GM19238 (cell line): ENCODE results near the gene ZNF236.

Source experiments
- DNase-seq: peaks from one replicate; pipeline ENCODE4 v3.0.0; 2011; ENCODE audit warnings: low spot score; ENCODE audit not compliant: insufficient read length

The ZNF236 gene

DNA sequence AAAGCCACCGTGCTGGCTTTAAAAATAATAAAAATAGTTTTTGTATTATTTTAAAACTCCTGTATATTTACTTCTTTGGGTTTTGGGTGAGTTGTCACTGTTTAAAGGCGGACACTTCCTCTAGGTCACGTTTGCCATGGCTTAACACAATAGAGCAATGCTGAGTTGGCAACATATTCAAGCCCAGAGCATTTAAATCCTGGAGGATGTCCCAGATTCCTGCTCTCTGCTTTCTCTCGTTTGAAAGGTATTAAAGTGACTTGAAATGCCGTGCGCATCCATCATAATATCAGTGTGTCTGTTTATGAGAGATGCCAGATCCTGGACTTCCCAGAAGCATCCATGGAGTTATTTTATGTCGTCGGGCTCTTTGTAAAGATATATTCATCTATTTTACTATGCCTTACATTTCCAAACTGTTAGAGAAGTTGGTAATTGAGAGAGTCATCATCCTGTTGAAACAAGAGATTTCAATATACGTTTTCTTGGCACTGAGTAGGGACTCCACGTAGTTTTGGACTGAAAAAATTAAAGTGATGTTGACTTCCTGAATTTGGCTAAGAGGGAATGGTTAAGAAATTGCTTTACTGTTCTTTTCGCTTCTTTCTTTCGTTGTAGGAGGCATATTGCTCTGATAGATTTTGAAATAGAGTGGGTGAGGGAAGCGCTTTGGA lies 150.6 kb downstream of the ZNF236 start:
- DNase-seq, result no peak

DNA sequence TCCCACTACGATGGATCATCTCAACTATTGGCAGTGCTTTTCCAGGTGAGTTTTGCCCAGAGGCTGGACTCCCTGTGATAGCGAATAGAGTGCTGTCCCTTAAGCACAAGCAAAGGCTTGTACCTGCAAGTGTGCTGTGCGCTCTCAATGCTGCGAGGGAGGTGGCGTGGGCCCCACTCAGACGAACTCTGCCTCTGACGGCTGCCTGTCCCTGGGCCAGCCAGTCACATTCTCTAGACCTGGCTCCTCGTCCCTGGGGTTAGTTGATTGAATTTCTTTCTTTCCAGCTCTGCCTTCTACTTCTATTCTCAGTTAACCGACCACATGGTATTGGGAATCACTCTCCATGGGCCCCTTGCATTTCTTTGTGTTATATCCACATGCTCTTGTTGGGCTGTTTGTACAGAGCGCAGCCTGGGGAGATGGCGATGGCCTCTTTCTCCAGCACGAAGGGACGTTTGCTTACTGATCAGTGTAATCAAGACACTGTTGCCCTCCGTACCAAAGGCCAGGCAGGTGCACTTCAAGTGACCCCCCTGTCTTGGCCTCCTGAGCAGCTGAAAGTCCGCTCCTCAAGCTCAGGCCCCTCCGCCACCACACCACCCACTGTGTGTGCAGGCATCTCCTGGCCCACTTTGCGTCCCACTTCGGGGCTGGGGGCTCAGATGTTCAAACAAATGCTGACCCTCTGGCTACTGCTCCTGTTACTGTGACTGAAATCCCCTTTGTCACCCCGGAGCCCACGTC lies 151.3 kb downstream of the ZNF236 start:
- DNase-seq, result no peak

DNA sequence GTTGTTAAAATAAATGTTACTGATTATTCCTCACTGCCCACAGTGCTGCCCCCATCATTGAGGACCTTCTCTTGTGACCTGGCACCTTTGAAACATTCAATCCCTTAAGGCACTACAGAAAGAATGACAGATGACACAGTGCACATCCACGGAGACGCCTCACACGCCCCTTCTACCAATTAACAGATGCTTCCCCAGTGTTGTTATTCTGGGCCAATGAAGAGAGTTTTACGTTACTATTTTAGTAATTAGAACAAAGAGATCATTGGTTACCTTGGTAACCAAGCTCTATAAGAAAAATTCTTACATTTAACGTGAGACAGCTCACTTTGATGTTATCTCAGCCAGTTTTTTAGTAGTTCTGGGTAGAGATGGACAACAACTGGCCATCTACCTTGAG lies 152.0 kb downstream of the ZNF236 start:
- DNase-seq, result no peak

DNA sequence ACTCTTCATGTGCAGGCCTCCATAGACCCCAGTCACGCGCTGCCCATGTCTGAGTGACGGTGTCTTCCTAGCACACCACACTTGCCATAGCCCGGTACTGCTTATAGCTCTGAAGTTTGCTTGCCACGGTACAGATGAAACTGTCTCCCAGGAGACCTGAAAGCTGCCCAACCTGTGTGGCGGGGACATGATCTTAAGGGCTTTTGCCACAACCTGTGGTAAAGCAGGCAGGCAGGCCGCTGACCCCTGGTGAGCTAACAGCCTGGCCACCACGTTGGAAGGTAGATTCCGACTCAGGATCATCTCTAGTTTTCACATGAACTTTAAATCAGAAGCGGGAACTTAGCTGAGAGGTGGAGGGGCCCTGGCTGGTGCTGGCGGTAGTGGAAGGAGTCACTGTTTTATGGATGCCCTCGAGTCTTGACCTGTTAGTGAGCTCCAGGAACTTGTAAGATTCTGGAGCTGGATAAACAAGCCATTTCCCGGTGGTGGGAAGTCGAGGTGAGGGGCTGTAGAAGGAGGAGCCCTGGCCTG lies 153.3 kb downstream of the ZNF236 start:
- no peak for DNase-seq

DNA sequence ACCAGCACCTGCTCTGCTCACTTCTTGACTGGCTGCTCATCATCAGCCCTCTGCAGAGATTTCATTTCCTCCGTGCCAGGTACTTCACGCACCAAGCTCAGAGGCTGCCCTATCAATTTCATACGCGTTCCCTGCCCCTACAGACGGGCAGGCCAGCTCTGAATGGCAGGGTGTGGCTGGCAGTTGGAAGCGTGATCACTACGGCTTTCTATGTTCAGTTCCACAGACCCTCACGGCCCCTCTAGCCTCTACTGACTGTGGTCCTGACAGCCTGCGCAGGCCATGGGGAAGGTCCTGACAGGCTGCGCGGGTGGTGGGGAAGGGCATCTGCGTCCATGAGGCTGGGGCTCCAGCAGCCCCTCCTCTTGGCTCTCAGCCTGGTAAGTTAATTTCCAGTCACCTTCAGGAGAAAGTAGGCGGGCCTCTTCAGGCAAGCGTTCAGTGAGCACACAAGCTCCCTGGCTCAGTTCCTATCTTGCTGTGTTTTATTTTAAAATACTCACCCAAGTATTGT lies 154.8 kb downstream of the ZNF236 start:
- no peak for DNase-seq

DNA sequence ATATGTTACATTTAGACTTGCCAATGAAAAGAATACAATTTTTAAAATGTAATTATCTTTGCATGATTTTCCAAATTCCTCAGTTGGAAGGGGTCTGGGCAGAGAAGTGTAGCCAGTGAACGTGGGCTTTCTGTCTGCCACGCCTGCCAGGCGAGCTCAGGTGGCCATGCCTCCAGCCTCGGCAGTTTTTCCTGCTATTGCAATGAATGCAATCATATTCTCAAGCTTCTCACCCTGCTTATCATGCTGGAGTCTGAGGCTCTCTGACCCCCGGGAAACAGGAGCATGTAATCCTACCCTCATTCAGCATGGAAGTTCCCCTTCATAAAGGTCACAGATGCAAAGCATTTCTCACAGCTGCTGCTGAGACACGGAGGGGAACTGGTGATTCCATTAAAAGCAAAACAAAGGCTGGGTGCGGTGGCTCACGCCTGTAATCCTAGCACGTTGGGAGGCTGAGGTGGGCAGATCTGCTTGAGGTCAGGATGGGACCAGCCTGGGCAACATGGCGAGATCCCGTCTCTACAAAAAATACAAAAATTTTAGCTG lies 155.4 kb downstream of the ZNF236 start:
- DNase-seq, result no peak

DNA sequence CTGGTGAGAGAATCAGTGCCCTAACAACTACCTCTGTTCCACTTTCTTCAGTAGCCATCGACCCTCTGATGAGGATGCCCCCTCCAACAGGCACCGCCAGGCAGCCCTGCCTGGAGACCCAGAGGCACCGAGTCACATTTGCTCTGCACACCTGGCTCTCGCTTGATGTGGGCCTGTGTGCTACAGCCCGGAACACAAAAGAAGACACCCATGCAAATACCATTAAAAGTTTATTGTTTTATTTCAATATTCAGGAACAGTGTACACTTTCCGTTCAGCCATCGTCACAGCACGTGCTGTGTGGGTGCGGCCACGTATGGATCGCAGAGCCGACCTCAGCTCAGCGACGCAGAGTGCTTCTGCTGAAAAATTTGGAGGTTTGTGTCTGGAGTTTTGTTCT lies 156.3 kb downstream of the ZNF236 start:
- no peak for DNase-seq

DNA sequence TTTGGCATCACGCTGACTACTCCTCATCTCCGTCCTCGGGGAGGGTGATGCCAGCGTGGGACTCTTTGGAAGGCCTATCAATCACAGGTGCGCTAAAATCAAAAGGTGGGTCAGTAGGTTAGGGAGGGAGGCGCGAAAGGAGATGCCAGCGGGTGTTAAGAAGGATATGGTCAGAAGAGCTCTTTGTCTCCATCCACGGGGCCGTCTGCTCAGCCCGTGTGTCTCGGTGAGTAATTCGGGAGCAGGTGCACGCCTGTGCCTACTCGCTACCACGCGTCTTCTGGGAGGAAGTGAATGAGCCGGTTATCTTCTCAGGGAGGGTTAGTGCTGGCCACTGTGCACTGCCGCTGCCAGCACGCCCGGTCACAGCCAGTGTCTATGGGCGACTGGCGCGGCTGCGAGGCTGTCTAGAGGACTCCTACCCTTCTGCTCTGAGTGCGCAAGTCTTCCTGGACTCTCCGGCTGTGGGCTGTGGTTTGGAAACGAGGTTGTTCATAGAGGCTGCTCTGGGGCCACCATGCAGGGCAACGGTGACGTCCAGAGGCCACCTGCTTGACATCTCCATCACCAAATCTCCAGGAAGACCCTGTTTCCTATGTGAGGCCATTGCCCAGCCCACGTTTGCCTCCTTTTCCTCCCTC lies 156.9 kb downstream of the ZNF236 start:
- no peak for DNase-seq

DNA sequence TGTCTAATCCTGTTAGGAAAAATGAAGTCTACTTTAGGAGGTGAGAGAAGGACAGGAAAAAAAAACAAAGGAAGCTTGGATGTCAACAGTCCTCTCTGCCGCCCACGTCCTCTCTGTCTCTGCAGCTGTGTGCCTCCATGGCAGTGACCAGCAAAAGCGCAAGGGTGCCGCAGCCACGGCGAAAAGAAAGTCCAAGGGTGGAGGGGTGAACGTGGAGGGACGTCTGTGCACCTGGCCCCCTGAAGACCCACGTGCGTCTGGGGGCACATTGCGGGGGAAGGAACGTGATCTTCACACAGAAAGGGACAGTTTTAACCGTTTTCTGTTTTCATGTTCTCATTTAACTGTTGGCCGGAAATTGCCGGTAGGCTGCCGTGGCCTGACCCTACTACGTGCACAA lies 157.5 kb downstream of the ZNF236 start:
- DNase-seq, result no peak

DNA sequence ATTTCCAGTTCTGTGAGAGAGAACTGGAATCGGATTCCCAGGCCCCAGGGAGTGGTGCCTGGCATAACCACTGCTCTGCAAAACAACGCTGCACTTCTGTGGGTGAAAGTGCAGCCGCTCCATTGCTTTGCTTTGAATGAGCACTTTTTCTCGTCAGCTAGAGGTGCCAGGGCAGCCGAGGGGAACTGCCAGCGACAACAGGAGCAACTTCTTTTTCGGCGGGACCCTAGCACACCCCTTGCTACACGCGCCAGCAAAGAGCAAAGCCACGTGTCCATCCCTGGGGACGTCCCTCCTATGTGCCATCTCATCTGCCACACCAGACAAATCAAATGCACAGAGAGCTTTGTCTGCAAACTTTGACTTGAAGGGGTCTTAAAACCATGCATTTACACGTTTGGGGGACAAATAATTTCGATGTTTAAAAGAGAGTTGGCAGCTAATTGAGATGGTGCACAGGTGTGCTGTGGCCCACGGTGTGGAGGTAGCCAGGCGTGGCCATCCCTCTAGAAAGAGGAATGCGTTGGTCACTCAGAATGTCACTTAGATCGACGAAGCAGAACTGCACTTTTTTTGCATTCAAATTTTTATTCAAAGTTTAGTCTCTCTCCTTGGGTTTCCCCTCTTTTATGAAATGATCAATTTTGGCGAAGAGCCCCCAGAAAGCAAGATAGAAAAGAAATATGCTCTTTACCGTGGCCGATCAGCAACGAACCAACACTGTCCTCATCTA lies 158.5 kb downstream of the ZNF236 start:
- no peak for DNase-seq

DNA sequence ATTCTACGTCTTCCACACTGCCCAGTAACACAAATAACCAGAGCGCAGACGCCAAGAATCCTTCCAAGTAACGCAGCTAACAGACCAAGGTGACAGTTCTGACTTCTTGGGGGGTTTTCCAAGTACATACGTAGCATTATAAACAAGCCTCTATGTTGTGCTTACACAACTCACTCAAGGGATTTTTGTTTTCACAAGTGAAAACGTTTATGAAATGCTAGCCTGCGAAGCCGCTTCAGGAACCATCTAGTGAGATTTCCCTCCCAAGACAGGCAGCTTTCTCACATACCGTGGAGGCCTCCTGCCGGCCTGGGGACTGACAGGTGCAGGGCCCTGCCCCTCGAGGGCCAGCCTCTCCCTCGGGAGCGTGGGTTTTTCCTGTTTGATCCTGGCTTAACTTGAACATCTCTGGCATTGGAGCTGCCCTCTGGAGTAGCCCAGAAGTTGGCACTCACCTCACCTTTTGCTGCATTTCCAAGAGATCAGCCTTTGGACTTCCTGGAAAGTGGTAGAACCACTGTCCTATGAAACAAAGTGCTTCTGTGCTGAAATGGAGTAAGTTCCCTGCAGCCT lies 159.1 kb downstream of the ZNF236 start:
- DNase-seq, result peak; percentile 39

DNA sequence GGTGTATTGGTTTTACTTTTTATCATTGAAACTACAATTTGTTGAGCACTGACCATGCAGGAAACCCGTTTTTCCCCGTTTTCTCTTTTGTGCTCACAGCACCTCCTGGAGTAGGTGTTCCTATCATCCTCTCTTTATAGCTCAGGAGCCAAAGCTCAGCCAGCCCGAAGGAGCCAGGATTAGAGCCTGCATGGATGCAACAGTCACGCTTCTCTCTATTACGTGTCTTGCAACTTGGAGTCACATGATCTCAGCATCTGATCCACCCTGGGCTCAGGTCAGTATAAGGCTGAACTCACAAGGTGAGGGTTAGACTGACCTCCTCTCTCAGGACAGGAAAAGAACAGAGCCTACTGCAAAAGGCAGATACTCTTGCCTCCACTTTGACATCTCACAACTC lies 159.7 kb downstream of the ZNF236 start:
- no peak for DNase-seq

DNA sequence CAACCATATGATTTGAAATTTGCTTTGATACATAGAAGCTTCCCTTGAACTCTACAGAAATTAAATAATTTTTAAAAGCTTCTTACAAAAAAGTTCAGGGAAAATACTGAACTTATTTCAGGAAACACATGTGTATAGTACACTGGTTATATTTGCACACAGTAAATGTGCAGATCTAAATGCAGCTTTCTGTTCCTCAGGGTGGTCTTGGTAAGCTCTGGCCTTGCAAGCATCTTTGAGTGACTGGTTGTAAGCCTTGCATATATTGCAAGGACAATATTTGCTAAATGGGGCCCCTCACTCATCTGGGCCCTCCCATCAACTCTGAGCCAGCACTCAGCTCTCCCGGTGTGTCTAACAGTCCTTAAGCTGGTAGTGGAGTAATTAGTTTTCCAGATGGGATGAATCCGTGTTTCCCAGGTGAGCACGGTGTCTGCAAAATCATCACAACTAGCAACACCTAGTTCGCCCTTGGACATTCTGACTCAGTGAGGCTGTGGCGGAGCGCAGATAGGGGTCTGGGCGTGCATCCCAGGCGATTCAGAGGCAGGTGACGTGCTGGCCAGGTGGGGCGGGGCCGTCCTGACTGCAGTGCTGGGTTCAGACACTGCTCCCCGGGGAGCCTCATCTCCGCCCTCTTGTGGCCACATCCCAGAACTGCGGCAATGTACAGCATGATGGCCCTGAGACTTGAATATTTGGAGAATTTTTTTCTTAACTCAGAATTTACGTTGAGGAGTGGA lies 160.7 kb downstream of the ZNF236 start:
- peak; percentile 92 for DNase-seq

DNA sequence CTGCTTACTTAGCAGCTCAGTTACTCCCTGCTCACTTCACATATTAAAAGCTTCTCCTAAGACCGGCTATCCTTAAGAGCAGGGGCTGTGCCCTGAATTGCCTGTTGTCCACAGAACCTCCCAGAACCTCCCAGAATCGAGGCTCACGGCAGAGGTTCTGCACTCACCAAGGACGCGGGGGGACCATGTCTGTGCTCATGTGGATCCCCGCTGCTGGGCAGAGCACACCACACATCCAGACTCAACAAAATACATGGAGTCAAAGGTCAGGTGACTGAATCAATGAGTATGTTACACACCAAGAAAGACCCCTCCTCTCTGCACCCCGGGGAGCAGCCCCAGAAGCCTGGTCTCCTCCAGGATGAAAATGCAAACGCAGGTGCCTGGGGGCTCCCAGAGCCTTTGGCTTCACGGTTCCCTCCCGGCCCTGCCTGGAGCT lies 161.3 kb downstream of the ZNF236 start:
- DNase-seq, result no peak

DNA sequence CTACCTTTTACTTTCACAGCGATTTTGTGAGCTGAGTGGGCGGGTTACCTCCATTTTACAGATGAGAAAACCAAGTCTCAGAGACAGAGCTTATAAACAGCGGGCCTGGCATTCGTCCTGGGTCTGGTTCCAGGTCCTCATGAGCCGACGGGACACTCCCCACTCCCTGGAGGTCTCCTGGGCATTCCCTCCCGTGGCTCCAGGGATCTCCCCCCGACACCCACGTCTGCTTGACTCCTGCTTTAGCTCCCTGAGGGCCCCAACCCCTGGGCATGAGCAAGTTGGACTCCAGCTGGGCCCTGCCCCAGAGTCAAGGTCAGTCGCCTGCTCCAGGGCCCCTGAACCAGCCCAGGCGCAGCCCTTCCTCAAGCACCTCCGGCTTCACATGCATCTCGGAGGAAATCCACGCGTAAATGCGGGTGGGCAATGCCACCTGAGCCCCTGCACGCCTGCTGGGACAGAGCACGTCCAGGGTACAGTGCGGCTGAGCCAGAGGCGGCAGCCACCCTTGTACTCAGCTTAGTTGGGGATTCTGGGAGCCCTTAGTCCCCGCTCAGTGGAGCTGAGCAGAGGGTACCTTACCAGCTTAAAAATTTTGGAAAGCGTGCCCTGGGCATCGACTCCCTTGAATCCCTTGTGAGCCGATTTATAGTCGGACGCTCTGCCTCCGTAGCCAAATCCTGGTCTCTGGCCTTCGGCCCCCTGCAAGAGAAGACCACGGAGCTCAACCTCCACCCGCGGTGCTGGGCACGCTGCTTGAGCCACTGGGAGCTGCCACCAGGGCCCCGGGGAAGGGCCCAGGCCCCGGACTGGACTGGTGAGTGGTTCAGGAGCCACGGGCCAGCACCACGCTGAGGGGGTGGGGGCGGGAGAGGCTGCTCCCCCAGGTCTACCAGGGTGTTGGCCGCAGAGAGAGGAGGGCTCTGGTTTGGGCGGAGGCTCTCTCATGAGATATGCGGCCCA lies 162.1 kb downstream of the ZNF236 start:
- no peak for DNase-seq

DNA sequence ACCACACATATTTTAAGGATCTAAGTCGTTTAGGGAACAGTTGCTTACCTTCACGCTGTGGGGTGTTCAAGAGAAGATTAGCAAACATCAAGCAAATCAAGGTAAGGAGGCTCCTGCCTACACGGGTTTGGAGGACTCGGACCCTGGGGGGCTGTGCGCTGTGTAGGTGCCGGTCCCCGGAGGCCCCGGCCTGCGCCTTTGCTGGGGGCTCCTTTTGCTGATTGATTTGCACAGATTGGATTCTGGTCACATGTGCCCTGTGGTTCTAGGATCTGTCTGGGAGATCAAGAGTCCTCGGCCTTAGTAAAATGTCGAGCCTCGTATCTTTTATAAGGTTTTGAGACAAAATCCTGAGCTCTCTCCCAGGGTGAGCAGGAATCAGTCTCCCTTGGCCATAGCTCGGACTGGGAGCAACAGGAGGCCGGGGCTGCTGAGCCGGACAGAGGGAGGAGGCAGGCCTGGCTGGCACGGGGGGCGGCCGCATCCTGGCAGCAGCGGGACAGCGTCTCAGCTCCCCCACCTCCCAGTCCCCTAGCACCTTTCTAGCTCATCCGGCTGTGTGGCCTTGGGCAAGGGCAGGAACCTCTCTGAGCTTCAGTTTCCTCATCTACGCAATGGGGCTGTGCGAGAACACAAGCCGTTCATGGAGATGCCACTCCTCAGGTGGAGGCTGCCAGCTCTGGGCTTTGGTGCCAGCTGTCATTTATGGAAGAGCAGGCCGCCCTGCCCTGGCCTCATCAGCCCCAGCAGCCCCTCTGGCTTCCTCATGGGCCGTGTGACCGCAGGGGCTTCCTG lies 163.0 kb downstream of the ZNF236 start:
- no peak for DNase-seq

DNA sequence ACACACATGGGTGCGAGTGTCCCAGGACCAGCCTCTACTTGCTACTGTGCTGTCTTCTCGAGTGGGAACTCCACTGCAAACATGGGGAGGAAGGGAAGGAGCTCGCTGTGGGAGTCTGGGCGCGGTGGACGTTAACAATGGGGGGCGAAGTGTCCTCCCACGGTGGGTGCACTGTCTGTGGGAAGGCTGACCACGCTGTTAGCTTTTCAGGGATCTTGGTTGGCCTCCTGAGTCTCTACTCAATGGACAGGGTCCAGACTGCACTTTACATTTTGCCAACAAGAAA lies 163.5 kb downstream of the ZNF236 start:
- DNase-seq, result no peak

DNA sequence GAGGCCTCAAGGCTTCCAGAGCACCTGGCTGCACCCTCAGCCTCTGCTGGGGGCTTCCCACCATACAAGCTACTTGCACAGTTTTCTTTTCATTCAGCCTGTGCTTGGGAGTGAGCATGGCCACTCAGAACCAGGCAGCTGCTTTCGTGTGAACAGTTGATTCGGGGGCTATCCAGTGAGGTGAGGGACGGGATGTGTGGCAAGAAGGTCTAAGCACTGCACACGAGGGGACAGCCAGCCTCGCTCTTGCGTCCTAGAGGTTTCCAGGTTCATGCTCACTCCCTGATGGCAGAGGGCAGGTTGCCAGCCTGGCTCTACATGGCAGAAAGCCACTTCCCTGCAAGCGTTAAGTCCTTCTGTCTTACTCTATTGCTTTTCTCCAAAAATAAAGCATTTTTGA lies 164.0 kb downstream of the ZNF236 start:
- no peak for DNase-seq
